ENCODE data around the gene TELO2.
"Not testable (repeated sequence)": the region's sequence is repeated elsewhere in the genome, so short reads cannot be mapped to it uniquely, and the experiment has no call there.

TELO2 gene

DNA sequence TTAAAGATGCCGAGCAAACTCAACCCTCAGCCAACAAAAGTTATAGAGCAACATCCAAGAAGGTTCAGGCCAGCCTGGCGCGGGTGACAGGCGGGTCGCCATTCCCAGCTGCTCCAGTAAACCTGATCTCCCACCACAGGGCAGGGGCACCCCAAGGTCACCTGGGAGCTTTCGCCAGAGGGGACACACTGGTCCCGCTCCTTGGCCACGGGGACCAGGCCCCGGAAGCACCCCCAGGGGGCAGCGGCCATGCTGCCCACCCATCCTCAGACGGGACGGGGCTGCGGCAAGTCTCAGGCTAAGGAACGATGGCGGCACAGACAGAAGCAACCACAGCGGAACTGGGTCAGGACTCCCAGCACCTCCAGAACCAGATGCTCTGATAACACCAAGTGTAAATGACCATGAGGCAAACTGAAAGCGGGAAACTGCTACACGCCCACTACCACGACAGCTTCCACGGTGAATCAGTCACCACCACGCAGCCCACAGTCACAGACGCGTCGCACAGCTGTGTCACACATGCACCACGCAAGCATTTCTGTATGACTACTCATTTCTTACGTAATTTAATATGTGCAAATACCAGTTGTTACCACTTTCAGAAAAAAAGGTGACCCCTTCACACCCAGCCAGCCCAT is 34.7 kb upstream of the TELO2 start:
- DNase-seq: no peak

GRCh38 chr16:1458977-1459341 is 34.2 kb upstream of the TELO2 start:
- no peak for DNase-seq

- DNase-seq: no peak
These were observed 33.2 kb upstream of the TELO2 start for GRCh38 chr16:1459967-1460366.

DNA sequence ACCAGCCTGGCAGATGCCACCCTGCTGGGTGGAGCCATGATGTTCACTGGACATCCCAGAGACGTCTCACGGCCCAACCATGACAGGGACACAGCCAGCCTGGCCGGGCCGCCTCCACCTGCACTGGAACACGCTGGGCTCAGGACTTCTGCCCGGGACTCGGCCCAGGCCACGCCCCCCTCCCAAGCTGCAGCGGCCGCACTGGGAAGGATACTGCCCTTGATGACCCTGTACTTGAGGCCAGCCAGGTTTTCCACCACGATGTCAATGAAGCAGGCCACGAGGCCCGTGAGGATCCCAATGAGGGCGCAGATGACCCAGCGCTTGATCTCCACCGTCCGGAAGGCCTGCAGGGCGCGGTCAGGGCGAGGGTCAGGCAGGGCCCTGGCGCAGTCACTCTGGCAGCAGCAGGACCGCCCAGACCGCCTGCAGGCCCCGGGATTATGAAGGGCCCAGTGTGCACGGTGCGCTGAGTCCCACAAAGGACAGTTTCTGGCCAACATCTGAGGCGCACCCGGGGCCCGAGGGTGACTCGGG is 32.5 kb upstream of the TELO2 start:
- no peak for DNase-seq

DNA sequence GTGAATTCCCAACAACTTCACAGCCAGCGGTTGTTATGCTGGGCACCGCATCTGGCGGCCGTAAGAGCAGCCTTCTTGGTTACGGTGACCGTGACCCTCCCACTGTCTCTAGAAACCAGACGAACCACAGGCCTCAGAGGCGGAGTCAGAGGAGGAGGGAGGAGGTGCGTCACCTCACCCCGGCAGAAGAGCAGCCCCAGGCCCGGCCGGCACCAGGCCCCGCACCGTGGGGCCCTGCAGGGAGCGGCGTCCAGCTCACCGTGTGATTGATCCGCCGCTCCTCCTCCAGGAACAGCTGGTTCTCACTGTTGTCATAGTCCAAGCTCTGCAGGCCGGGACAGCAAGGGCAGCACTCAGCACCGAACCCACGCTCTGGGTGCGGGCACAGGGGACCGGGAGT is 32.0 kb upstream of the TELO2 start:
- no peak for DNase-seq

GRCh38 chr16:1464196-1464893 is 28.8 kb upstream of the TELO2 start:
- DNase-seq: no peak

- DNase-seq: no peak
These were observed 28.1 kb upstream of the TELO2 start for GRCh38 chr16:1464894-1465566.

DNA sequence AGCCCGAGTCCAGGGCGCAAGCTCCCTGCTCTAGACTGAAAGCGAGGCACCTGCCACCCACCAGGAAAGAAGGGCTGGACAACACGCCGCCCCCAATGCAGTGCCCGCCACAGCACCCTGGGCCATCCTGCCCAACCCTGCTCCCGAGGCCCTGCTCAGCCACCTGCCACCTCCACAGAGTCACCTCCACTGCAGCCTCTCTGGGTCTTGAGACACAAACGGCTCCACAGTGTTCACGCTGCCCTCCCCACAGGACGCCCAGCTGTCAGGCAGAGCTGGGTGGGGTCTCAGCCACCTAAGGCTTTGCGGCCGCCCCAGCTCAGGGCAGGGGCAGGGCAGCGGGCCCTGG is 27.6 kb upstream of the TELO2 start:
- no peak for DNase-seq

- no peak for DNase-seq
These were observed 27.1 kb upstream of the TELO2 start for GRCh38 chr16:1466054-1466453.

GRCh38 chr16:1466968-1467521 is 26.1 kb upstream of the TELO2 start:
- no peak for DNase-seq

GRCh38 chr16:1468426-1468810 is 24.7 kb upstream of the TELO2 start:
- no peak for DNase-seq

DNA sequence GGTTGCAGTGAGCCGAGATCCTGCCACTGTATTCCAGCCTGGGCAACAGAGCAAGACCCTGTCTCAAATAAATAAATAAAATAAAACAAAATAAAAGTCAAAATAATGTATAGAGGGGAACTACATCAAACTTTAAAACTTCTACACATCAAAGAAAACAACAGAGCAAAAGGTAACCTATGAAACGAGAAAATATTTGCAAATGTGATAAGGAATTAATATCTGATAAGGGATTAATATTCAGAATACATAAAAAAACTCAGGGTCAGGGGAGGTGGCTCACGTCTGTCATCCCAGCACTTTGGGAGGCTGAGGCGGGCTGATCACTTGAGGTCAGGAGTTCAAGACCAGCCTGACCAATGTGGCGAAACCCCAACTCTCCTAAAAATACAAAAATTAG is 24.0 kb upstream of the TELO2 start:
- not testable (repeated sequence) for DNase-seq

DNA sequence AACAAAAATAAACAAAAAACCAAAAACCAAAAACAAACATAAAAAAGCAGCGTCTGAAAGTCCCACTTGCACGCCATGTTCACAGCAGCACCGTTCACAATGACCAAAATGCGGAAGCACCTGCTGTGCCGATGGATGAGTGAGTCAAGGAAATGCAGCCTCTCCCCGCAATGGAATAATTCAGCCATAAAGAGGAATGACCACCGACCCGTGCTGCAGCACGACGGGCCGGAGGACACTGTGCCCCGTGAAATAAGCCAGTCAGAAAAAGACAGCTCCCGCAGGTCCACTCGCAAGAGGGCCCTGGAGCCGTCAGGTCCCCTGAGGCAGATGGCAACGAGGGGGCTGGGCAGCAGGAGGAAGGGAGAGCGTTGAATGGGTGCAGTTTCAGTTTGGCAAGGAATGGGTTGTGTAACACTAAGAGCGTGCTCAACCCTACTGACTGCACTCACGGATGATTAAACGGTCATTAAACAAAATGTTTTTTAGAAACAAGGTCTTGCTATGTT is 23.4 kb upstream of the TELO2 start:
- DNase-seq: no peak

DNA sequence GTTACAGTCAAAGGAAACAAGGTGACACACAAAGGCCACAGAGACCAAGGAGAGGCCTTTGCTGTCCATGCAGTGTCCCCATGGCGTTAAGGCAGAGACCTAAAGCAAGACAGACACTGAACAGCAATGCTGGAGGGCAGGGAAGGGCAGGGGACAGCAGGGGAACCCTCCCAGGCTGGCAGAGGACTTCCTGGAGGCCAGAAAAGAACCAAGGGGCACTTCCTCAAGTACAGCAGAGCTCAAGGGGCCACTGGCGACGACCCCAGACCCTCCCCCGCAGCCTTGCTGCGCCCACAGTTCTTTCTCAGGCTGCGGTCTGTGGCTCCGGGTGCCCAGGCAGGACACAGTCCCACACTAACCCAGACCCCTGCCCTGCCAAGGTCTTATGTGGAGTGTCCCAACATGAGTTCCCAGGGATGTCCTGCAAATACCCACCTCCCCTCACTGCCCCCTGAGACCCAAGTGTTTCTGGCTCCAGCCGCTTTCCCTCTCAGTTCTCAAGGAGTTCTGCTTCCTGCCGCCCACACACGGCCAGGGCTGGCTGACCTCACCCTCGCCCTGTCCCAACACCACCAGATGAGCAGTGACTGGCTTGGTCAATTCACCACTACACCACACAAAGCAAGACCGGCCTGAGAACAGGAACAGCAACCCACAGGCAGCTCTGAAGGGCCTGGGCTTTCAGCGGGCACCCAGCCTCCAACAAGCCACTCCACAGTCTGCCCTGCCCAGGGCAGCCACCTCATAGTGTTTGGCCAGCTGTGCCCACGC is 22.5 kb upstream of the TELO2 start:
- no peak for DNase-seq

- no peak for DNase-seq
These were observed 21.5 kb upstream of the TELO2 start for GRCh38 chr16:1471569-1472194.

DNA sequence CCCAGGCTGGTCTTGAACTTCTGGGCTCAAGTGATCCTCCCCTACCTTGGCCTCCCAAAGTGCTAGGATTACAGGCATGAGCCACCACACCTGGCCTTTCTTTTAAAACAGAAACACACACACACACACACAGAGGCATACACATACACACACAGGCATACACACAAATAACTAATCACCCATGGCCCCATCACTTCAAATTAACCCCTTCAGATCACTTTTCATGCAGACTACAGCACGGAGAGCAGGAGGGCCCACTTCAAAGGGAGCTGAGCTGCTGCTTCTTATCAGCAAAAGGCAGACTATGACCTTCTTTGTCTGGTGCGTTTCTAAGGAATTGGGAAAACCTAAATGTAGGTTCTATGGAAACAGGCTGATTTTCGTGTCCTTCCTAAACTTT is 20.2 kb upstream of the TELO2 start:
- no peak for DNase-seq

DNA sequence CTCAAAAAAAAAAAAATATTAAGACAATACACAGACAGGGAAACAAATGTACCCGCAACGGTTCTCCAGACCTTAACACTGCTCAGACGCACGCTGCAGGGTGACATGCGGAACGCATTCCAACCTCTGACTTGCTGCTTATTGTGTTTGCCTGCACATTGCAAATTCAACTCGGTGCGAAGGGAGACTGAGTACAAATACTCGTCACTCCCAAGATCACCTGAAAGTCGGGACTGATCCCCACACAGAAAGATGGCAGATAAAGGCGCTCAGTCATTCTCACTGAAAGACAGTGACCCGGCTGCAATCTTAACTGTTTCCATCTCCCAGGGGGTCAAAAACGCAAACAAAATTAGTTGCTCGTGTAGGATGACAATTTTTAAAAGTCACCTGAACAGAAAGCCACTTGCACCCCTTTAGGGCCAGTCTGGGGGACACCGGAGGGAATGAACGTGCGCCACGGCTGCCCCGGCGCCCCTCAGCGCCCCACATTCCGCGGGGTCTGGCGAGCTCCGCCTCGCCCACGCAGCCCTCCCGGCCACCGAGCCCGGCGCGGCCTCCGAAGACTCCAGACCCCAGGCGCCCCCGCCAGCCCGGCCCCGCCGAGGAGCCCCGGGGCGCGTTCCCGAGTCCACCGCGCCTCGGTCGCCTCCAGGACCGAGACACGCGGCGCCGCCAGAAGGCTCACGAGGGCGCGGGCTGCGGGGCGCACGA is 18.9 kb upstream of the TELO2 start:
- no peak for DNase-seq

DNA sequence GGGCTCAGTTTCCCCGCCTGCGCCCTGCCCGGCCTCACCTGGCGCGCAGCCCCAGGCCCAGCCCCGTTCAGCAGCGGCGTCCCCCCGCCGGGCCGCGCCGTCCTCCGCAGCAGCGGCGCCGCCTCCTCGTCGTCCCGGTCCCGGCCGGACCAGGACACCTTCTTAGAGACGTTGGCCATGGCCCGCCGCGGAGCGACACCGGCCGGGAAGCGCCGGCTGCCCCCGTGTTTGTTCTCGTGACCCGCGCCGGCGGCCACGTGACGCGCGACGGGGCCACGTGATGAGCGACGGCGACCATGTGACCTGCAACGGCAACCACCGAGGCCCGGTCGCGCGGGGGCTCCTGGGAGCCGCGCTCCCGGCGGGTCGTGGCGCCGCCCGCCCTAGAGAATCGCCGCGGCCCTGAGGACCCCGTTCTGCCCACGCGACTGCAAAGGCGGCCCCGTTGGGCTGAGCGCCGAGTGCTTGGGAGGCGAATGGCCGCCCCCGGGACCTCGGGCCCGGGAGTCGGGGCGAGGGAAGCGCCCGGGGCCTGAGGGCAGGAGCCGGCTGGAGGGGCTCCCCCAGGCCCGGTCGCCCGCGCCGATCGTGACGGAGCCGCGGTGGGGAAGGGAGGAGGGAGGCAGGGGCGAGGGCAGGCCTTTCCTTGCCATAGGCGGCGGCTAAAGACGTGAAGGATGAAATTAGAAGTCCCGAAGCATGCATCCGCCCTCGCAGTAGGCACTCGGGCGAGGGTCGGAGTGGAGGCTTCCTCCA is 18.2 kb upstream of the TELO2 start, which contains the start of gene CLCN7:
TSS of gene CLCN7 (minus strand) at position 233 of the 756 bp plus-strand sequence. CDS start at position 179, 54 bp downstream.
- DNase-seq: peak; percentile 59 to 81

- DNase-seq: no peak
These were observed 17.5 kb upstream of the TELO2 start for GRCh38 chr16:1475552-1476114.

DNA sequence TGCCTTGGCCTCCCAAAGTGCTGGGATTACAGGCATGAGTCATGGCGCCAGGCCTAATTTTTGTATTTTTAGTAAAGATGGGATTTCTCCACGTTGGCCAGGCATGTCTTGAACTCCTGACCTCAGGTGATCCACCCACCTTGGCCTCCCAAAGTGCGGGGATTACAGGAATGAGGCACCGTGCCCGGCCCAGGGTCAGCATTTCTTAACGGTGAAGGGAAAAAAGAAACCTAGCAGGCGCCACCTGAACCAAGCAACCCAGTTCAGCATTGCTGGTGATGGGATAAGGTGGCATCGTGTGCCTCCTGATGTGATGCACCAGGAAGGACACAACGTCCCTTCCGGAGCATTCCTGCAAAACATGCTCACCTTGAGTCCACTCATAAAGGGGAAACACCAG is 16.1 kb upstream of the TELO2 start:
- DNase-seq: no peak
